ENCODE results near the gene ADSS2. TPM values are rescaled to one million over a fixed set of nuclear protein-coding genes. Genes with fewer than 3 reads are reported as not detected.
A peak's percentile ranks its signal among the peaks of the same experiment; 100 is the strongest.

Gene ADSS2
- total and polyA plus RNA-seq, 2 of the 4 experiments (the other 2 are of a cell fraction): 14.9 to 30.1 TPM

- Histone ChIP-seq H3K9me1 (ENCODE audit: insufficient read depth, low read length) (no peaks in the 10 kb centered on the region), H4K20me1 (ENCODE audit: insufficient read depth, low read length) (no peaks in the 10 kb centered on the region), H3K27ac (ENCODE audit: insufficient read depth, low read length) (peak overlapping the region; percentile 69), H3K27me3 (ENCODE audit: control insufficient read depth, insufficient read depth, low read length) (no peaks in the 10 kb centered on the region), H3K4me3 (ENCODE audit: insufficient read depth, low read depth, low read length) (no peak overlapping the region), H2BK120ac (ENCODE audit: low read depth, low read length) (peak overlapping the region; percentile 67), H2BK5ac (ENCODE audit: low read depth, low read length, poor library complexity, severe bottlenecking) (peak overlapping the region; percentile 72), H4K8ac (ENCODE audit: low read depth in 2 of 2, low read length in 2 of 2) (peak overlapping the region in 1 of 2 experiments; percentile 9; a peak in 1 of 4 replicates), H3K9me3 (ENCODE audit: control insufficient read depth, insufficient read depth, low read length) (no peaks in the 10 kb centered on the region), H4K5ac (ENCODE audit: low read depth, low read length) (peak overlapping the region; percentile 3; the same call in 1 of the 2 replicates), H2AK5ac (ENCODE audit: low read depth, low read length) (peak overlapping the region; percentile 8; the same call in 1 of the 2 replicates), H4K91ac (ENCODE audit: insufficient read depth, low read depth, low read length) (peak overlapping the region; percentile 65; the same call in 1 of the 2 replicates), H3K4me1 (ENCODE audit: control insufficient read depth, insufficient read depth, low read length) (peaks cover 8% of the 10 kb centered on the region), H3K56ac (ENCODE audit: extremely low read depth, insufficient read depth, low read length) (no peak overlapping the region), H3K79me1 (ENCODE audit: low read depth in 1 of 2, low read length in 2 of 2) (no peaks in the 10 kb centered on the region), H2BK15ac (ENCODE audit: low read depth, low read length) (peak overlapping the region; percentile 2; the same call in 1 of the 3 replicates), H3K4ac (ENCODE audit: low read depth, low read length) (peak overlapping the region; percentile 33; the same call in 1 of the 2 replicates), H3K9ac (ENCODE audit: low read depth, low read length) (no peak overlapping the region), H3K36me3 (ENCODE audit: control insufficient read depth, insufficient read depth, low read length) (no peaks in the 10 kb centered on the region), H2AFZ (replicated peaks; ENCODE audit: low read length, poor library complexity) (peak overlapping the region; percentile 64), H2BK20ac (ENCODE audit: low read depth, low read length) (peak overlapping the region; percentile 54), H3K4me2 (ENCODE audit: low read depth, low read length) (peak overlapping the region; percentile 74), H3K23ac (ENCODE audit: low read depth, low read length) (no peak overlapping the region), H2AK9ac (replicated peaks; ENCODE audit: low read depth, low read length, poor library complexity) (no peak overlapping the region), H3K14ac (replicated peaks; ENCODE audit: low read depth, low read length) (0 out of 2 replicates have a peak overlapping the region, but pooled peaks have one; percentile 63), H3K18ac (ENCODE audit: low read depth, low read length) (peak overlapping the region; percentile 10)
- POLR2A ChIA-PET (ENCODE audit: unreplicated experiment): no interaction called here
- 60% methylated on average over 3 of the region's 7 CpGs; no CpG with 5 or more reads in 1 of the 2 experiments for WGBS, 2 experiments (ENCODE audit: extremely low coverage in 2 of 2, insufficient read length in 1 of 2)
- ATAC-seq (ENCODE audit: low read depth): peak; percentile 80
- in situ Hi-C loops (cut with MboI; ENCODE audit: low sequenced_read_pairs) (no loop called here), dilution Hi-C loops (cut with HindIII; ENCODE audit: low sequenced_read_pairs, unreplicated experiment) (no loop called here), intact Hi-C loops (cut with micrococcal nuclease) (no loop called here)
- DNase-seq: peak; percentile 76
- TF ChIP-seq BHLHE40 (IDR thresholded peaks at IDR 0.05; ENCODE audit: low read depth, low read length) (no peak), SMC3 (IDR thresholded peaks at IDR 0.05; ENCODE audit: low read depth, low read length) (no peak), MAFK (IDR thresholded peaks at IDR 0.05; ENCODE audit: low read depth, low read length) (no peak), CEBPB (IDR thresholded peaks at IDR 0.05; ENCODE audit: low read depth, low read length) (peak; percentile 69)
- CTCF ChIA-PET: interaction anchor here (0.5 to 1.1 kb wide), 2 partner anchors 23 to 29 kb away, joined by 4 to 5 read pairs; no protein-coding TSS in a partner anchor
- BruUV-seq (replicated peaks): no TSS peak
Observed at GRCh38 chr1:244381878-244382565, 69.7 kb downstream of the ADSS2 start.

Measured in IMR-90 (cell line).